ENCODE results near the gene TFR2. TPM values are rescaled to one million over a fixed set of nuclear protein-coding genes. Genes with fewer than 3 reads are reported as not detected.

TFR2 gene
- total RNA-seq, 4 donors from 2014 or later: 1.3 to 3.4 (median 1.6) TPM

GRCh38 chr7:100606313-100606712 lies 35.0 kb downstream of the TFR2 start:
- DNase-seq (ENCODE audit: low spot score in 2 of 2): no peak
- TF ChIP-seq POLR2A (IDR thresholded peaks at IDR 0.05) (no peak), CTCF (IDR thresholded peaks at IDR 0.05) (no peak)
- intact Hi-C loops (cut with DNase I; ENCODE audit: low total_unique reads): no loop called here
- 82 to 92% methylated on average over 4 to 12 of the region's 12 CpGs for WGBS, 2 donors
- H3K4me3 ChIP-seq (ENCODE audit: low read depth, poor library complexity, severe bottlenecking): no peak overlapping the region

- WGBS, 2 donors: 32 to 33% methylated on average over 45 to 57 of the region's 68 CpGs
- TF ChIP-seq POLR2A (IDR thresholded peaks at IDR 0.05) (no peak), CTCF (IDR thresholded peaks at IDR 0.05) (no peak)
- DNase-seq (ENCODE audit: low spot score in 2 of 2): no peak
- H3K4me3 ChIP-seq (ENCODE audit: low read depth, poor library complexity, severe bottlenecking): peak overlapping the region; percentile 64
- intact Hi-C loops (cut with DNase I; ENCODE audit: low total_unique reads): no loop called here
Measured at GRCh38 chr7:100604976-100605911, 36.1 kb downstream of the TFR2 start.

GRCh38 chr7:100604028-100604975 lies 37.0 kb downstream of the TFR2 start:
- intact Hi-C loops (cut with DNase I; ENCODE audit: low total_unique reads): no loop called here
- TF ChIP-seq POLR2A (IDR thresholded peaks at IDR 0.05) (no peak), CTCF (IDR thresholded peaks at IDR 0.05) (no peak)
- WGBS, 2 donors: 1 to 2% methylated on average over 40 to 67 of the region's 70 CpGs
- H3K4me3 ChIP-seq (ENCODE audit: low read depth, poor library complexity, severe bottlenecking): peak overlapping the region; percentile 64
- DNase-seq (ENCODE audit: low spot score in 2 of 2): peak; percentile 59 to 96

- no peak for DNase-seq (ENCODE audit: low spot score in 2 of 2)
- WGBS, 2 donors: 11 to 13% methylated on average over 8 to 9 of the region's 10 CpGs
- H3K4me3 ChIP-seq (ENCODE audit: low read depth, poor library complexity, severe bottlenecking): peak overlapping the region; percentile 31
- intact Hi-C loops (cut with DNase I; ENCODE audit: low total_unique reads): no loop called here
- TF ChIP-seq POLR2A (IDR thresholded peaks at IDR 0.05) (no peak), CTCF (IDR thresholded peaks at IDR 0.05) (no peak)
Measured at GRCh38 chr7:100603726-100604027, 37.7 kb downstream of the TFR2 start.

- TF ChIP-seq CTCF (IDR thresholded peaks at IDR 0.05): no peak
- no peak for TF ChIP-seq POLR2A (IDR thresholded peaks at IDR 0.05)
- intact Hi-C loops (cut with DNase I; ENCODE audit: low total_unique reads): no loop called here
- 41 to 42% methylated on average over 21 of the region's 21 CpGs for WGBS, 2 donors
- peak; percentile 66 to 96 for DNase-seq (ENCODE audit: low spot score in 2 of 2)
- H3K4me3 ChIP-seq (ENCODE audit: low read depth, poor library complexity, severe bottlenecking): no peak overlapping the region
Measured at GRCh38 chr7:100602889-100603725, 38.2 kb downstream of the TFR2 start.

Data from lower leg skin (tissue), 4 donors.